ENCODE results near the gene TPRX1. TPM values are rescaled to one million over a fixed set of nuclear protein-coding genes. Genes with fewer than 3 reads are reported as not detected.

The TPRX1 gene
- total RNA-seq, 3 donors from 2014 or later = not detected

- H3K36me3 ChIP-seq = peaks cover 33% of the 10 kb centered on the region
- no peak overlapping the region for H3K4me3 ChIP-seq
- no peaks in the 10 kb centered on the region for H3K9me3 ChIP-seq
- TF ChIP-seq POLR2A (IDR thresholded peaks at IDR 0.05) (no peak), POLR2AphosphoS5 (IDR thresholded peaks at IDR 0.05) (no peak)
- TF ChIP-seq, protein P1, sequence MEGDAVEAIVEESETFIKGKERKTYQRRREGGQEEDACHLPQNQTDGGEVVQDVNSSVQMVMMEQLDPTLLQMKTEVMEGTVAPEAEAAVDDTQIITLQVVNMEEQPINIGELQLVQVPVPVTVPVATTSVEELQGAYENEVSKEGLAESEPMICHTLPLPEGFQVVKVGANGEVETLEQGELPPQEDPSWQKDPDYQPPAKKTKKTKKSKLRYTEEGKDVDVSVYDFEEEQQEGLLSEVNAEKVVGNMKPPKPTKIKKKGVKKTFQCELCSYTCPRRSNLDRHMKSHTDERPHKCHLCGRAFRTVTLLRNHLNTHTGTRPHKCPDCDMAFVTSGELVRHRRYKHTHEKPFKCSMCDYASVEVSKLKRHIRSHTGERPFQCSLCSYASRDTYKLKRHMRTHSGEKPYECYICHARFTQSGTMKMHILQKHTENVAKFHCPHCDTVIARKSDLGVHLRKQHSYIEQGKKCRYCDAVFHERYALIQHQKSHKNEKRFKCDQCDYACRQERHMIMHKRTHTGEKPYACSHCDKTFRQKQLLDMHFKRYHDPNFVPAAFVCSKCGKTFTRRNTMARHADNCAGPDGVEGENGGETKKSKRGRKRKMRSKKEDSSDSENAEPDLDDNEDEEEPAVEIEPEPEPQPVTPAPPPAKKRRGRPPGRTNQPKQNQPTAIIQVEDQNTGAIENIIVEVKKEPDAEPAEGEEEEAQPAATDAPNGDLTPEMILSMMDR (IDR thresholded peaks at IDR 0.05) = no peak
- H3K4me1 ChIP-seq = no peaks in the 10 kb centered on the region
- no peak overlapping the region for H3K27ac ChIP-seq
- no peak for DNase-seq (ENCODE audit: low spot score in 2 of 2)
- H3K27me3 ChIP-seq = no peaks in the 10 kb centered on the region
- intact Hi-C loops (cut with DNase I; ENCODE audit: low total_unique reads) = no loop called here
These were observed 49.1 kb downstream of the TPRX1 start for GRCh38 chr19:47755065-47755761.

- DNase-seq (ENCODE audit: low spot score in 2 of 2) = no peak
- no peak overlapping the region for H3K27ac ChIP-seq
- no peaks in the 10 kb centered on the region for H3K9me3 ChIP-seq
- intact Hi-C loops (cut with DNase I; ENCODE audit: low total_unique reads) = no loop called here
- H3K4me3 ChIP-seq = no peak overlapping the region
- no peaks in the 10 kb centered on the region for H3K27me3 ChIP-seq
- TF ChIP-seq, protein P1 (IDR thresholded peaks at IDR 0.05) = no peak
- TF ChIP-seq POLR2AphosphoS5 (IDR thresholded peaks at IDR 0.05) = no peak
- TF ChIP-seq POLR2A (IDR thresholded peaks at IDR 0.05) = no peak
- H3K36me3 ChIP-seq = peaks cover 33% of the 10 kb centered on the region
- no peaks in the 10 kb centered on the region for H3K4me1 ChIP-seq
These were observed 49.9 kb downstream of the TPRX1 start for GRCh38 chr19:47754206-47755064.

GRCh38 chr19:47752440-47753211 is 51.7 kb downstream of the TPRX1 start:
- no peak overlapping the region for H3K4me3 ChIP-seq
- TF ChIP-seq POLR2AphosphoS5 (IDR thresholded peaks at IDR 0.05) (no peak), POLR2A (IDR thresholded peaks at IDR 0.05) (no peak)
- TF ChIP-seq, protein P1 (IDR thresholded peaks at IDR 0.05) = no peak
- H3K27ac ChIP-seq = no peak overlapping the region
- intact Hi-C loops (cut with DNase I; ENCODE audit: low total_unique reads) = no loop called here
- DNase-seq (ENCODE audit: low spot score in 2 of 2) = no peak
- H3K27me3 ChIP-seq = no peaks in the 10 kb centered on the region
- H3K4me1 ChIP-seq = no peaks in the 10 kb centered on the region
- peaks cover 31% of the 10 kb centered on the region for H3K36me3 ChIP-seq
- H3K9me3 ChIP-seq = no peaks in the 10 kb centered on the region

Other genes with a start within 250 kb of the TPRX1 start
- gene ZNF541, start 231.4 kb downstream of the TPRX1 start, total RNA-seq = 1 to 10 TPM in 1 of 3 donors, under 1 TPM in 1, not detected in 1; 0.15 to 1.4 TPM
- gene BICRA, start 195.4 kb downstream of the TPRX1 start, total RNA-seq = 1 to 10 TPM; 4.2 to 8.3 (median 7.5) TPM
- gene EHD2, start 91.1 kb downstream of the TPRX1 start, total RNA-seq = 100 to 1,000 TPM in 1 of 3 donors, 10 to 100 TPM in 2; 38.8 to 121 (median 67.2) TPM
- 100 to 1,000 TPM; 391 to 498 (median 457) TPM for gene NOP53, start 59.0 kb downstream of the TPRX1 start, total RNA-seq
- 100 to 1,000 TPM; 297 to 525 (median 450) TPM for gene SELENOW, start 25.8 kb downstream of the TPRX1 start, total RNA-seq
- gene CRX, start 17.4 kb upstream of the TPRX1 start, total RNA-seq = not detected
- not detected for gene TPRX2, start 54.7 kb upstream of the TPRX1 start, total RNA-seq
- not detected for gene SULT2A1, start 81.8 kb upstream of the TPRX1 start, total RNA-seq
- not detected for gene BSPH1, start 187.6 kb upstream of the TPRX1 start, total RNA-seq
- gene ELSPBP1, start 190.1 kb upstream of the TPRX1 start, total RNA-seq = not detected
- not detected for gene CABP5, start 239.5 kb upstream of the TPRX1 start, total RNA-seq